HEK293 (cell line): ENCODE results near the gene ATP2B3.

Experiments
- CTCF ChIA-PET: fragments of 350-600 bp; formaldehyde crosslinking; extraction: SDS; loops from one replicate; lab custom pipeline; 2021; ENCODE audit warnings: antibody characterized with exemption; lab: Yijun Ruan, JAX
- POLR2A ChIA-PET: fragments of 300-600 bp; formaldehyde crosslinking; extraction: SDS; loops from one replicate; lab custom pipeline; 2020; ENCODE audit warnings: antibody characterized with exemption, inconsistent platforms; lab: Yijun Ruan, JAX
- H3K27ac ChIP-seq: fragments of 200-500 bp; sonication (Bioruptor generic); 2 replicates; pipeline ENCODE4 v1.5.1; 2014; ENCODE audit warnings: low read depth, low read length, control low read depth, inconsistent platforms; ENCODE audit errors: extremely low read depth
- H3K36me3 ChIP-seq, 2 experiments: fragments of 200-500 bp in 1 of 2; sonication (Bioruptor generic) in 1 of 2; 1 replicate in 1 of 2; 2 replicates in 1 of 2; pipeline ENCODE4 v1.5.1; 2014 to 2017; ENCODE audit warnings: inconsistent platforms in 2 of 2, low read length in 2 of 2; ENCODE audit not compliant: control insufficient read depth in 2 of 2, insufficient read depth in 1 of 2
- H3K4me1 ChIP-seq: fragments of 200-500 bp; sonication (Bioruptor generic); 2 replicates; pipeline ENCODE4 v1.5.1; 2014; ENCODE audit warnings: mild to moderate bottlenecking, low read length, inconsistent platforms; ENCODE audit not compliant: control insufficient read depth, insufficient read depth
- H3K4me3 ChIP-seq: 2 replicates; pipeline ENCODE4 v1.5.1; 2011; ENCODE audit warnings: low read depth, mild to moderate bottlenecking, control low read depth, low read length, moderate library complexity
- H3K9me3 ChIP-seq: fragments of 200-500 bp; sonication (Bioruptor generic); 2 replicates; pipeline ENCODE4 v1.5.1; 2014; ENCODE audit warnings: low read depth, low read length, inconsistent platforms; ENCODE audit not compliant: control insufficient read depth, insufficient read depth
- INSM2 ChIP-seq: fragments of 450-650 bp; formaldehyde crosslinking; IDR thresholded peaks from 2 replicates; pipeline ENCODE4 v1.5.1; 2016; ENCODE audit warnings: missing biosample characterization, missing genetic modification characterization
- KLF1 ChIP-seq: fragments of 450-650 bp; formaldehyde crosslinking; IDR thresholded peaks from 2 replicates; pipeline ENCODE4 v1.5.1; 2016; ENCODE audit warnings: missing biosample characterization, missing genetic modification characterization
- PATZ1 ChIP-seq: fragments of 450-650 bp; formaldehyde crosslinking; IDR thresholded peaks from 2 replicates; pipeline ENCODE4 v1.5.1; 2016; ENCODE audit warnings: missing biosample characterization, missing genetic modification characterization
- SCRT2 ChIP-seq: fragments of 450-650 bp; formaldehyde crosslinking; IDR thresholded peaks from 2 replicates; pipeline ENCODE4 v1.5.1; 2016; ENCODE audit warnings: missing biosample characterization, missing genetic modification characterization
- SETDB1 ChIP-seq: IDR thresholded peaks from one replicate; pipeline ENCODE4 v1.6.1; 2017; ENCODE audit warnings: mild to moderate bottlenecking, low read length, moderate library complexity, mixed read lengths; ENCODE audit not compliant: insufficient read length
- YY1 ChIP-seq: fragments of 450-650 bp; formaldehyde crosslinking; IDR thresholded peaks from 2 replicates; pipeline ENCODE4 v1.5.1; 2018; ENCODE audit warnings: missing biosample characterization, missing genetic modification characterization
- ZBTB11 ChIP-seq: fragments of 450-650 bp; formaldehyde crosslinking; conservative IDR thresholded peaks from 2 replicates; pipeline ENCODE4 v1.5.1; 2016; ENCODE audit warnings: low read depth, missing biosample characterization, missing genetic modification characterization
- ZIC2 ChIP-seq: fragments of 450-650 bp; formaldehyde crosslinking; IDR thresholded peaks from 2 replicates; pipeline ENCODE4 v1.5.1; 2016; ENCODE audit warnings: missing biosample characterization, missing genetic modification characterization
- ZNF548 ChIP-seq: fragments of 450-650 bp; formaldehyde crosslinking; IDR thresholded peaks from 2 replicates; pipeline ENCODE4 v1.5.1; 2016; ENCODE audit warnings: missing biosample characterization, missing genetic modification characterization
- ZNF629 ChIP-seq: fragments of 450-650 bp; formaldehyde crosslinking; IDR thresholded peaks from 2 replicates; pipeline ENCODE4 v1.5.1; 2017; ENCODE audit warnings: missing biosample characterization, missing genetic modification characterization
- ZSCAN4 ChIP-seq: fragments of 450-650 bp; formaldehyde crosslinking; IDR thresholded peaks from 2 replicates; pipeline ENCODE4 v1.5.1; 2017; ENCODE audit warnings: missing biosample characterization, missing genetic modification characterization
- TF ChIP-seq, protein P1 (sequence below): fragments of 450-650 bp; IDR thresholded peaks from 2 replicates; pipeline ENCODE4 v1.5.1; 2018; ENCODE audit warnings: missing biosample characterization, missing genetic modification characterization

Gene ATP2B3

GRCh38 chrX:153523269-153523668 is 5.8 kb downstream of the ATP2B3 start:
- Histone ChIP-seq H3K4me1 (no peaks in the 10 kb centered on the region), H3K4me3 (no peak overlapping the region), H3K9me3 (no peaks in the 10 kb centered on the region), H3K27ac (no peak overlapping the region), H3K36me3 (no peaks in the 10 kb centered on the region)
- no peak for TF ChIP-seq ZBTB11 (tag by site-specific recombination)
- no peak for TF ChIP-seq SETDB1
- no peak for TF ChIP-seq ZNF548 (tag by site-specific recombination)
- TF ChIP-seq, protein P1, sequence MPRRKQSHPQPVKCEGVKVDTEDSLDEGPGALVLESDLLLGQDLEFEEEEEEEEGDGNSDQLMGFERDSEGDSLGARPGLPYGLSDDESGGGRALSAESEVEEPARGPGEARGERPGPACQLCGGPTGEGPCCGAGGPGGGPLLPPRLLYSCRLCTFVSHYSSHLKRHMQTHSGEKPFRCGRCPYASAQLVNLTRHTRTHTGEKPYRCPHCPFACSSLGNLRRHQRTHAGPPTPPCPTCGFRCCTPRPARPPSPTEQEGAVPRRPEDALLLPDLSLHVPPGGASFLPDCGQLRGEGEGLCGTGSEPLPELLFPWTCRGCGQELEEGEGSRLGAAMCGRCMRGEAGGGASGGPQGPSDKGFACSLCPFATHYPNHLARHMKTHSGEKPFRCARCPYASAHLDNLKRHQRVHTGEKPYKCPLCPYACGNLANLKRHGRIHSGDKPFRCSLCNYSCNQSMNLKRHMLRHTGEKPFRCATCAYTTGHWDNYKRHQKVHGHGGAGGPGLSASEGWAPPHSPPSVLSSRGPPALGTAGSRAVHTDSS (tag by site-specific recombination) = no peak
- TF ChIP-seq INSM2 (tag by site-specific recombination) = no peak
- TF ChIP-seq KLF1 (tag by site-specific recombination) = no peak
- ChIA-PET CTCF (no interaction called here), POLR2A (no interaction called here)

- TF ChIP-seq ZIC2 (tag by site-specific recombination) (no peak), PATZ1 (tag by site-specific recombination) (no peak), ZSCAN4 (tag by site-specific recombination) (0 out of 2 replicates have a peak, but pooled peaks have one; percentile 36), ZNF629 (tag by site-specific recombination) (no peak), YY1 (tag by site-specific recombination) (no peak), SCRT2 (tag by site-specific recombination) (peak; percentile 45; the same call in 1 of the 2 replicates)
- Histone ChIP-seq H3K36me3 (no peaks in the 10 kb centered on the region), H3K9me3 (no peaks in the 10 kb centered on the region), H3K27ac (no peak overlapping the region), H3K4me3 (no peak overlapping the region), H3K4me1 (no peaks in the 10 kb centered on the region)
- ChIA-PET POLR2A (no interaction called here), CTCF (interaction anchor here (0.7 kb wide), 1 partner anchor 1525 kb away, joined by 3 read pairs; no protein-coding TSS in a partner anchor)
Observed at GRCh38 chrX:153524234-153524633, 6.8 kb downstream of the ATP2B3 start.
